HepG2 (cell line): Measurements from ENCODE around the gene LIN7A. TPM values are rescaled to one million over a fixed set of nuclear protein-coding genes. Genes with fewer than 3 reads are reported as not detected.

Experiments
- ATAC-seq: fragments of 200-7000 bp; cut with Tn5 transposase; 3 replicates; pipeline ENCODE4 v1.9.1; 2020; ENCODE audit warnings: mild to moderate bottlenecking, moderate library complexity
- BruUV-seq: library from RNA; stranded (reverse); fragments of 400-500 nt; replicated peaks from 2 replicates; lab custom pipeline; 2021; lab: Mats Ljungman, UMichigan
- CTCF ChIA-PET: fragments of 300-600 bp; formaldehyde crosslinking; extraction: SDS; loops from one replicate; lab custom pipeline; 2021; ENCODE audit warnings: low total read pairs, inconsistent platforms, low intra/inter-chr PET ratio; lab: Yijun Ruan, JAX
- POLR2A ChIA-PET: fragments of 350-600 bp; sonication (Branson Sonifier 250); formaldehyde crosslinking; loops from one replicate; lab custom pipeline; 2020; ENCODE audit warnings: antibody characterized with exemption, inconsistent platforms; lab: Yijun Ruan, JAX
- DNase-seq: peaks from one replicate; pipeline ENCODE4 v3.0.0-alpha.2; 2015; ENCODE audit warnings: low spot score
- FAIRE-seq: peaks from 3 replicates; lab custom pipeline; 2011; peaks lifted over from hg19 to GRCh38; lab: Jason Lieb, UNC
- H2AFZ ChIP-seq: one replicate; pipeline ENCODE4 v1.6.1; 2011; ENCODE audit warnings: low read length, inconsistent platforms
- H3K27ac ChIP-seq: fragments of 300-600 bp; 3 replicates; pipeline ENCODE4 v1.8.0; 2011; ENCODE audit warnings: mixed run types, mild to moderate bottlenecking, mixed read lengths, low read length, inconsistent platforms; ENCODE audit not compliant: insufficient read depth; ENCODE audit errors: extremely low read length
- H3K27me3 ChIP-seq, 2 experiments: fragments of 200-600 bp in 1 of 2; 2 replicates in 1 of 2; 3 replicates in 1 of 2; pipeline versions ENCODE4 v1.6.0 to v1.8.0; 2011; ENCODE audit warnings: low read length in 2 of 2, mild to moderate bottlenecking in 2 of 2, moderate library complexity in 2 of 2, inconsistent platforms in 1 of 2; ENCODE audit not compliant: insufficient read depth in 2 of 2, control insufficient read depth in 1 of 2
- H3K36me3 ChIP-seq, 2 experiments: fragments of 200-600 bp in 1 of 2; replicated peaks in 1 of 2; 2 replicates in 1 of 2; 3 replicates in 1 of 2; pipeline versions ENCODE4 v1.5.1 to v1.8.0; 2011; ENCODE audit warnings: low read length in 2 of 2, inconsistent platforms in 1 of 2; ENCODE audit not compliant: insufficient read depth in 2 of 2, control insufficient read depth in 1 of 2
- H3K4me1 ChIP-seq: 2 replicates; pipeline ENCODE4 v1.5.1; 2012; ENCODE audit warnings: low read length, inconsistent platforms; ENCODE audit not compliant: insufficient read depth
- H3K4me2 ChIP-seq: 2 replicates; pipeline ENCODE4 v1.6.0; 2011; ENCODE audit warnings: low read depth, low read length, inconsistent platforms
- H3K4me3 ChIP-seq, 3 experiments: fragments of 200-600 bp in 1 of 3; sonication (generic), shearing (Covaris generic) in 1 of 3; replicated peaks in 1 of 3; 2 replicates each; pipeline ENCODE4 v1.5.1; 2011 to 2016; ENCODE audit warnings: low read length in 3 of 3, inconsistent platforms in 2 of 3, low read depth in 2 of 3, mild to moderate bottlenecking in 2 of 3, control low read depth in 1 of 3, mixed read lengths in 1 of 3; ENCODE audit not compliant: insufficient read depth in 1 of 3
- H3K79me2 ChIP-seq: one replicate; pipeline ENCODE4 v1.6.1; 2011; ENCODE audit warnings: low read length, inconsistent platforms; ENCODE audit not compliant: insufficient read depth
- H3K9ac ChIP-seq: 2 replicates; pipeline ENCODE4 v1.6.0; 2011; ENCODE audit warnings: mild to moderate bottlenecking, low read depth, low read length, inconsistent platforms; ENCODE audit not compliant: insufficient read depth
- H3K9me3 ChIP-seq: 2 replicates; pipeline ENCODE4 v1.5.1; 2012; ENCODE audit warnings: mild to moderate bottlenecking, low read length
- H4K20me1 ChIP-seq: 2 replicates; pipeline ENCODE4 v1.6.0; 2011; ENCODE audit warnings: inconsistent platforms, mild to moderate bottlenecking, low read length, moderate library complexity; ENCODE audit not compliant: insufficient read depth
- ETV6 ChIP-seq: sonication (generic); formaldehyde crosslinking; conservative IDR thresholded peaks from 2 replicates; pipeline ENCODE4 v1.4.0; 2020; ENCODE audit warnings: missing genetic modification reagents
- KLF13 ChIP-seq: sonication (generic); formaldehyde crosslinking; IDR thresholded peaks from 2 replicates; pipeline ENCODE4 v1.4.0; 2020; ENCODE audit warnings: mild to moderate bottlenecking, missing genetic modification reagents
- KMT2A ChIP-seq: sonication (generic); formaldehyde crosslinking; IDR thresholded peaks from 2 replicates; pipeline ENCODE4 v1.4.0; 2020; ENCODE audit warnings: missing genetic modification reagents
- MED13 ChIP-seq: sonication (generic); formaldehyde crosslinking; IDR thresholded peaks from 2 replicates; pipeline ENCODE4 v1.5.0; 2020; ENCODE audit warnings: missing genetic modification reagents
- NFIB ChIP-seq: sonication (generic); formaldehyde crosslinking; IDR thresholded peaks from 2 replicates; pipeline ENCODE4 v1.9.0; 2021; ENCODE audit warnings: missing genetic modification reagents, mild to moderate bottlenecking, borderline replicate concordance
- REL ChIP-seq: sonication (generic); formaldehyde crosslinking; conservative IDR thresholded peaks from 2 replicates; pipeline ENCODE4 v1.8.0; 2022; ENCODE audit warnings: mild to moderate bottlenecking, missing genetic modification reagents, moderate library complexity
- REPIN1 ChIP-seq: sonication (generic); formaldehyde crosslinking; IDR thresholded peaks from 2 replicates; pipeline ENCODE4 v1.8.0; 2022; ENCODE audit warnings: missing genetic modification reagents, low read depth, mild to moderate bottlenecking, borderline replicate concordance
- SMAD9 ChIP-seq: sonication (generic); formaldehyde crosslinking; IDR thresholded peaks from 2 replicates; pipeline ENCODE4 v1.5.1; 2020; ENCODE audit warnings: mild to moderate bottlenecking, missing genetic modification reagents
- WIZ ChIP-seq: sonication (generic); formaldehyde crosslinking; IDR thresholded peaks from 2 replicates; pipeline ENCODE4 v1.5.1; 2020; ENCODE audit warnings: mild to moderate bottlenecking, missing genetic modification reagents
- ZNF160 ChIP-seq: sonication (generic); formaldehyde crosslinking; IDR thresholded peaks from 2 replicates; pipeline ENCODE4 v1.8.0; 2022; ENCODE audit warnings: mild to moderate bottlenecking, inconsistent platforms, missing genetic modification reagents
- ZNF331 ChIP-seq: sonication (generic); formaldehyde crosslinking; IDR thresholded peaks from 2 replicates; pipeline ENCODE4 v1.4.0; 2020; ENCODE audit warnings: missing genetic modification reagents
- ZNF709 ChIP-seq: sonication (generic); formaldehyde crosslinking; IDR thresholded peaks from 2 replicates; pipeline ENCODE4 v1.5.0; 2020; ENCODE audit warnings: mild to moderate bottlenecking, missing genetic modification reagents
- WGBS: methylation state at CpG from one replicate; pipeline ENCODE4 v1.1.6; 2017; ENCODE audit warnings: low lambda C conversion rate; 5-methylcytosine and 5-hydroxymethylcytosine counted together
- in situ Hi-C: cut with HindIII; loops from 2 replicates; pipeline ENCODE4 v1.10.0; 2017; ENCODE audit warnings: low pct_unique_long_range_greater_than_20kb; ENCODE audit not compliant: extremely low pct_ligation_motif_present
- intact Hi-C: fragments of 100-400 bp; cut with micrococcal nuclease; formaldehyde crosslinking; loops from one replicate; pipeline ENCODE4 v1.10.0; 2022; ENCODE audit not compliant: unreplicated experiment
- polyA plus RNA-seq, 8 experiments: library from polyadenylated mRNA; depleted of rRNA in 3 of 8; stranded (reverse) in 7 of 8; unstranded in 1 of 8; fragments of >200 nt; fragmentation: Illumina TruSeq in 4 of 8; extraction: Trizol in 4 of 8; gene quantifications; 2 replicates each; pipeline versions ENCODE4 v1.2.1 to v1.2.3, GENCODE V29; 2011 to 2016; ENCODE audit warnings: low read depth in 4 of 8, missing spikeins in 1 of 8, mixed read lengths in 1 of 8; ENCODE audit not compliant: insufficient read depth in 1 of 8
- total RNA-seq, 5 experiments: library from RNA; depleted of rRNA; stranded (reverse); fragments of >200 nt; fragmentation: Illumina TruSeq; extraction: Trizol; gene quantifications; 2 replicates each; pipeline ENCODE4 v1.2.3, GENCODE V29; 2016; ENCODE audit warnings: low read depth in 1 of 5
- TF ChIP-seq, protein P1 (sequence below): sonication (generic); formaldehyde crosslinking; IDR thresholded peaks from 2 replicates; pipeline ENCODE4 v1.8.0; 2022; ENCODE audit warnings: missing genetic modification reagents, mild to moderate bottlenecking, inconsistent platforms, borderline replicate concordance
- TF ChIP-seq, protein P2 (sequence below): sonication (generic); formaldehyde crosslinking; IDR thresholded peaks from 2 replicates; pipeline ENCODE4 v1.4.0; 2020; ENCODE audit warnings: missing genetic modification reagents
- TF ChIP-seq, protein P3 (sequence below): IDR thresholded peaks from 2 replicates; pipeline ENCODE4 v1.6.1; 2016; ENCODE audit warnings: low read depth
- TF ChIP-seq, protein P4 (sequence below): sonication (generic); formaldehyde crosslinking; IDR thresholded peaks from 2 replicates; pipeline ENCODE4 v1.5.1; 2020; ENCODE audit warnings: mild to moderate bottlenecking, missing genetic modification reagents, borderline replicate concordance
- TF ChIP-seq, protein P5 (sequence below): sonication (generic); formaldehyde crosslinking; IDR thresholded peaks from 2 replicates; pipeline ENCODE4 v1.4.0; 2020; ENCODE audit warnings: low read depth, mild to moderate bottlenecking, missing genetic modification reagents

The LIN7A gene
- total and polyA plus RNA-seq, 2 of the 13 experiments (the other 11 are each of a cell fraction or from before 2014, with no cell fraction given) = 18.5 to 19.2 TPM

DNA sequence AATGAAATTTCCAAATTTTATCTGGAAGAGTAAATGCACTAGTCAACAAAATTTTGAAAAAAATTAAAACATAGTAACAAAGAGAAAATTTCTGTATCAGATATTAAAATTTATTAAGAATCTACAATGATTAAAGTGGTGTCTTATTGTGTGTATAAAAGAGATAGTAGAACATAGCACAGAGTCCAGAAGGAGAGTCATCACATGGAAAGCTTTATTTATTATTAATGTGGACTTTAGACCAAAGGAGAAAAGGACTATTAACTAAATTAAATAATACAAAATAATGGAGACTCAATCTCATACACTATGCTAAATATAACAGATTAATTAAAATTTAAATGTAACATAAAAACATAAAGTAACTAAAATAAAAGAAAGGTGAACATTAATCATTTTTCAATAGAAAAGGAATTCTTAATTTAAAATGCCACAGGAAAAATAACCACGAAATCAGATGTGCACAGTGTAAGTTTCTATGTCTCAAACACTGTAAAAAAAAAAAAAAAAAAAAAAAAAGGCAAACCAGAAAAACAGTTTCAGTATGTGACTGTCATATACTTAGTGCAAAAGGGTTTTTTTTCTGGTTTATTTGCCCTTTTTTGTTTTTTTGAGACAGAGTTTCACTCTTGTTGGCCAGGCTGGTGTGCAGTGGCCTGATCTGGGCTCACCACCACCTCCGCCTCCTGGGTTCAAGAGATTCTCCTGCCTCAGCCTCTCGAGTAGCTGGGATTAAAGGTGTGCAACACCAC lies 125.6 kb downstream of the LIN7A start:
- Histone ChIP-seq H3K79me2 (no peaks in the 10 kb centered on the region), H4K20me1 (no peaks in the 10 kb centered on the region), H2AFZ (no peak overlapping the region), H3K36me3 (peaks cover 2 to 14% of the 10 kb centered on the region in 2 experiments; a peak in 4 of 5 replicates), H3K27ac (no peak overlapping the region), H3K4me1 (no peaks in the 10 kb centered on the region), H3K27me3 (no peaks in the 10 kb centered on the region), H3K4me2 (no peak overlapping the region), H3K9ac (no peak overlapping the region), H3K9me3 (no peaks in the 10 kb centered on the region), H3K4me3 (no peak overlapping the region)
- FAIRE-seq (no peak), ATAC-seq (no peak), DNase-seq (no peak)
- no peak for TF ChIP-seq WIZ (CRISPR knock-in tag)
- TF ChIP-seq REPIN1 (CRISPR knock-in tag) = no peak
- no peak for TF ChIP-seq SMAD9 (CRISPR knock-in tag)
- no peak for TF ChIP-seq ETV6 (CRISPR knock-in tag)
- no peak for TF ChIP-seq ZNF709 (CRISPR knock-in tag)
- TF ChIP-seq, protein P1, sequence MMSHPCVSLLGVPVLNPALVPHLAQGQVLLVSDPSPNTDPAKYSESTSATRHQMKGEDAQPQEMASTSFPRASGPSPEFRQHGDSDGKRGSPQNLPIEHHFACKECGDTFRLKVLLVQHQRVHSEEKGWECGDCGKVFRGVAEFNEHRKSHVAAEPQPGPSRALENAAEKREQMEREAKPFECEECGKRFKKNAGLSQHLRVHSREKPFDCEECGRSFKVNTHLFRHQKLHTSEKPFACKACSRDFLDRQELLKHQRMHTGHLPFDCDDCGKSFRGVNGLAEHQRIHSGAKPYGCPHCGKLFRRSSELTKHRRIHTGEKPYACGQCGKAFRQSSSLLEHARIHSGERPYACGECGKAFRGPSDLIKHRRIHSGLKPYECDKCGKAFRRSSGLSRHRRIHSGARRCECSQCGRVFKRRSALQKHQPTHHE (CRISPR knock-in tag) = no peak
- TF ChIP-seq KMT2A (CRISPR knock-in tag) = no peak
- TF ChIP-seq, protein P2, sequence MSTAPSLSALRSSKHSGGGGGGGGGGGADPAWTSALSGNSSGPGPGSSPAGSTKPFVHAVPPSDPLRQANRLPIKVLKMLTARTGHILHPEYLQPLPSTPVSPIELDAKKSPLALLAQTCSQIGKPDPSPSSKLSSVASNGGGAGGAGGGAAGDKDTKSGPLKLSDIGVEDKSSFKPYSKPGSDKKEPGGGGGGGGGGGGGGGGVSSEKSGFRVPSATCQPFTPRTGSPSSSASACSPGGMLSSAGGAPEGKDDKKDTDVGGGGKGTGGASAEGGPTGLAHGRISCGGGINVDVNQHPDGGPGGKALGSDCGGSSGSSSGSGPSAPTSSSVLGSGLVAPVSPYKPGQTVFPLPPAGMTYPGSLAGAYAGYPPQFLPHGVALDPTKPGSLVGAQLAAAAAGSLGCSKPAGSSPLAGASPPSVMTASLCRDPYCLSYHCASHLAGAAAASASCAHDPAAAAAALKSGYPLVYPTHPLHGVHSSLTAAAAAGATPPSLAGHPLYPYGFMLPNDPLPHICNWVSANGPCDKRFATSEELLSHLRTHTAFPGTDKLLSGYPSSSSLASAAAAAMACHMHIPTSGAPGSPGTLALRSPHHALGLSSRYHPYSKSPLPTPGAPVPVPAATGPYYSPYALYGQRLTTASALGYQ (CRISPR knock-in tag) = no peak
- TF ChIP-seq, protein P3, sequence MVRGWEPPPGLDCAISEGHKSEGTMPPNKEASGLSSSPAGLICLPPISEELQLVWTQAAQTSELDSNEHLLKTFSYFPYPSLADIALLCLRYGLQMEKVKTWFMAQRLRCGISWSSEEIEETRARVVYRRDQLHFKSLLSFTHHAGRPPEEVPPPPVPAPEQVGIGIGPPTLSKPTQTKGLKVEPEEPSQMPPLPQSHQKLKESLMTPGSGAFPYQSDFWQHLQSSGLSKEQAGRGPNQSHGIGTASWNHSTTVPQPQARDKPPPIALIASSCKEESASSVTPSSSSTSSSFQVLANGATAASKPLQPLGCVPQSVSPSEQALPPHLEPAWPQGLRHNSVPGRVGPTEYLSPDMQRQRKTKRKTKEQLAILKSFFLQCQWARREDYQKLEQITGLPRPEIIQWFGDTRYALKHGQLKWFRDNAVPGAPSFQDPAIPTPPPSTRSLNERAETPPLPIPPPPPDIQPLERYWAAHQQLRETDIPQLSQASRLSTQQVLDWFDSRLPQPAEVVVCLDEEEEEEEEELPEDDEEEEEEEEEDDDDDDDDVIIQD = no peak
- TF ChIP-seq, protein P4, sequence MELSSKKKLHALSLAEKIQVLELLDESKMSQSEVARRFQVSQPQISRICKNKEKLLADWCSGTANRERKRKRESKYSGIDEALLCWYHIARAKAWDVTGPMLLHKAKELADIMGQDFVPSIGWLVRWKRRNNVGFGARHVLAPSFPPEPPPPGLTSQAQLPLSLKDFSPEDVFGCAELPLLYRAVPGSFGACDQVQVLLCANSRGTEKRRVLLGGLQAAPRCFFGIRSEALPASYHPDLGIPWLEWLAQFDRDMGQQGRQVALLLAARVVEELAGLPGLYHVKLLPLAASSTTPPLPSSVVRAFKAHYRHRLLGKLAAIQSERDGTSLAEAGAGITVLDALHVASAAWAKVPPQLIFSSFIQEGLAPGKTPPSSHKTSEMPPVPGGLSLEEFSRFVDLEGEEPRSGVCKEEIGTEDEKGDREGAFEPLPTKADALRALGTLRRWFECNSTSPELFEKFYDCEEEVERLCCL = no peak
- no peak for TF ChIP-seq ZNF331
- TF ChIP-seq MED13 = no peak
- TF ChIP-seq, protein P5, sequence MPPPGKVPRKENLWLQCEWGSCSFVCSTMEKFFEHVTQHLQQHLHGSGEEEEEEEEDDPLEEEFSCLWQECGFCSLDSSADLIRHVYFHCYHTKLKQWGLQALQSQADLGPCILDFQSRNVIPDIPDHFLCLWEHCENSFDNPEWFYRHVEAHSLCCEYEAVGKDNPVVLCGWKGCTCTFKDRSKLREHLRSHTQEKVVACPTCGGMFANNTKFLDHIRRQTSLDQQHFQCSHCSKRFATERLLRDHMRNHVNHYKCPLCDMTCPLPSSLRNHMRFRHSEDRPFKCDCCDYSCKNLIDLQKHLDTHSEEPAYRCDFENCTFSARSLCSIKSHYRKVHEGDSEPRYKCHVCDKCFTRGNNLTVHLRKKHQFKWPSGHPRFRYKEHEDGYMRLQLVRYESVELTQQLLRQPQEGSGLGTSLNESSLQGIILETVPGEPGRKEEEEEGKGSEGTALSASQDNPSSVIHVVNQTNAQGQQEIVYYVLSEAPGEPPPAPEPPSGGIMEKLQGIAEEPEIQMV (CRISPR knock-in tag) = no peak
- TF ChIP-seq KLF13 (CRISPR knock-in tag) = no peak
- no peak for TF ChIP-seq NFIB (CRISPR knock-in tag)
- TF ChIP-seq ZNF160 (CRISPR knock-in tag) = no peak
- no peak for TF ChIP-seq REL (CRISPR knock-in tag)
- no TSS peak for BruUV-seq
- ChIA-PET POLR2A (no interaction called here), CTCF (no interaction called here)
- intact Hi-C loops (no loop called here), in situ Hi-C loops (no loop called here)
- 93% methylated on average over 3 of the region's 3 CpGs for WGBS
